ENCODE results near the gene SMAP2.
"Not testable (repeated sequence)": the region's sequence is repeated elsewhere in the genome, so short reads cannot be mapped to it uniquely, and the experiment has no call there.

Gene SMAP2

DNA sequence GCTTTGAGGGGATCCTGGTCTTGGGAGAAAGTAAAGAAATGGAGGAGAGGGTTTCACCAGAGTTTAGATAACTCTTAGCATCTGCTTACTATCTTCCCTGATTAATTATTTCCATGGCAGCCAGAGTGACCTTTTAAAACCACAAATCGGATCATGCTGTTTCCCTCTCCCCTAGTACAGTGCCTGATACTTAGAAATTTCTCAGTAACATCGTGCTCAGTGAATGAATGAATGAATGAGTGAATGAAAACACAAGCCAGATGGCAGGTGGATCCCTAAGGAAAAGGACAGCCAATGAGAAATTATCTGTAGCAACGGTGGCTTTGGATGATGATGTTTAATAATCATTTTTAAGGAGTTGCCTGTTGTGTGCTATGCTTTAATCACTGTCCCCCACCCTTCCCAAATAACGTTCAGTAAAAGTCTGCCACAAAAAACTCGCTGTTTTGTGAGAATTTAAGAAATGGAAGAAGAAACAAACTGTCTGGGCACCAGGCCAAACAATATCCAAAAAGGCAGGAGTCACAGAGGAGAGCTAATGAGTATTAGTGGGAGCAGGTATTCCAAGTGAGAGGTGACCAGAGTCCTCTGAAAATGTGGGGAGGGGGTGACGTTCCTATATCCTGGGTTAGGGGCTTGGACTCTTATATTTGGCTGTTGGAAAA is 737 bp upstream of the SMAP2 start:
- no peak for DNase-seq

GRCh38 chr1:40377512-40377911 is 4.0 kb downstream of the SMAP2 start:
- DNase-seq: no peak

- DNase-seq: no peak
Measured at GRCh38 chr1:40379785-40380452, 6.4 kb downstream of the SMAP2 start.

GRCh38 chr1:40380817-40381216 is 7.3 kb downstream of the SMAP2 start:
- no peak for DNase-seq

DNA sequence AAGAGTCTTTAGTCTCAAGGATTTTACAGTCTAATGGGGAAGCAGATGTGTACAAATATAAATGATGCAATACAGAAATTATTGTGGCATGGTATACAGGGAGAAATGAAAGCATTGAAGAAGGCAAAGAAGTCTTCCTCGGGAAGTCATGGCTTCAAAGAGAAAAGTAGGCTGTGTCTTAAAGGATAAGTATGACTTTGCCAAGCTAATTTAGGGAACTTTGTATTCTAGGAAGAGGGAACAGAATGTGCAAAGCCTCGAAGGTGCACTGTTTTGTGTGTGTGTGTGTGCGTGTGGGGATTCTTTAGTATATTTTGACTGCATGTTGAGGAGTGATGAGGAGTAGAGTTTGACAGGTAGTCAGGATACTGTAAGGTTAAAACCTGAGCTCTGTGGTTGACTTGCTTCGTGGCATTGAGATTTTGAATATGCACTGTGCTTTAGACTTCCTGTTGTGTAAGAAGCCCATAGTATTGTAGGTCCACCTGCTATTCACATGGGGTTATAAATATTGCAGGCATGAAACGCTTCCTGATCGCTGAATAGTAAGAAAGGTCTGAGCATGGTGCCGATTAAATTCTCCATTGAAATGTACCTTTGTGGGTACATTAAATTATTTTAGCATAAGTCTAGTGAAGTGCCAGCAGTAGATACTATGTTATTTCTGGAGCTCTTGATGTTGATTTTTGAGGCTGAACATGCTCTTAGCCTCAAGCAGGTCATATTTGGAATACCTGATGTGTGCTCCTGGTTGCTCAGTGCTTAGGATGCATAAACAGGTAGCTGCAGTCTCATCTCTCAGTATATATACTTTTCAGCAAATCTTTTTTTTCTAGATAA is 8.0 kb downstream of the SMAP2 start:
- DNase-seq: no peak

GRCh38 chr1:40382108-40382460 is 8.6 kb downstream of the SMAP2 start:
- no peak for DNase-seq

- DNase-seq: no peak
Measured at GRCh38 chr1:40382601-40383000, 9.1 kb downstream of the SMAP2 start.

GRCh38 chr1:40383095-40383487 is 9.6 kb downstream of the SMAP2 start:
- DNase-seq: no peak

DNA sequence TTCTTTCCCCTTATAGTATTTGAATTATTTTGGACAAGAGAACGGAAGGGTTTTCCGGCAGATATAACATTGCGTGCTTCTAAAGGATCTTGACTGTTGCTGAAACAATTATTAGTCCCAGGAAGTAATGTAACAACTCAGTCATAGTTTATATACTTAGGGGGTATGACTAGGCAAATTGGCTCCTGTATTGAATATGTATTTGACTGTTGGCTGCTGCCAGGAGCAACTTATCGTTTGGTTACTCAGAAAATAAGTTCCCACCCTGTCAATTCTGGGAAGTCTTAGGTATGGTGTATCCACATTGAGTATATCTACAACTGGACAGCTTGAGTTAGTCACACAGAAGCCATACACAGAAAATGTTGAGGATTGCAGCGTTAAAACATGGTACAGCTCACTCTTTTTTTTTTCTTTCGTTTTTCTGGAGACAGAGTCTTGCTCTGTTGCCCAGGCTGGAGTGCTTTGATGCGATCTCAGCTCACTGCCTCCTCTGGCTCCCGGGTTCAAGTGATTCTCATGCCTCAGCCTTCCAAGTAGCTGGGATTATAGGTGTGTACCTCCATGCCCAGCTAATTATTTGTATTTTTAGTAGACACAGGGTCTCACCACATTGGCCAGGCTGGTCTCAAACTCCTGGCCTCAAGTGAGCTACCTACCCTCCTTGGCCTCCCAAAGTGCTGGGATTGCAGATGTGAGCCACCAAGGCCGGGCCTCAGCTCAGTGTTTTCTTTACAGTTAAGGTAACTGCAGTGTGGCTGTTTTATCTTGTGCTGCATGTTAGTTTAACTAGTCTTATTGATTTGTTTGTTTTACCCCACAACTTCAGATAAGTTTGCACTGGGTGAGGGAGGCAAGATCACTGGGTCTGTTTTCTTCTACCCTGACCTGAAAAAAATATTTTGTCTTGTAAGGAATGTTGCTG is 10.2 kb downstream of the SMAP2 start:
- no peak for DNase-seq

DNA sequence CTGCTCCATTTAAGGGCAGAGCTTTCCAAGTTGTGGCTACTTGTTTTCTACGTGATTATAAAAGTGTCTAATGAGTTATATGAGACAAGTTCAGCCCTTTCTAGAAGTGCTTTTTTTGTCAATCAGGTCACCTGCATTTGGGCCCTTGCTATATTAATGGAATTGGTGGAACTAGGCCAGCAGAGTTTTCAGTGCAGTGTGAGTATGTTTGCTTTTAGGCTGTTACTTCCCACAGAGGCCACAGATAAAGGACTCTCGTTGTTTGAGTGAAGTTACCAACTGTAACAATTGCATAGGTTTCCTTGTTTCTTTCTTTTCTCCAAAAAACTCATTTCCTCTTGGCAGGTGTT is 10.9 kb downstream of the SMAP2 start:
- no peak for DNase-seq

DNA sequence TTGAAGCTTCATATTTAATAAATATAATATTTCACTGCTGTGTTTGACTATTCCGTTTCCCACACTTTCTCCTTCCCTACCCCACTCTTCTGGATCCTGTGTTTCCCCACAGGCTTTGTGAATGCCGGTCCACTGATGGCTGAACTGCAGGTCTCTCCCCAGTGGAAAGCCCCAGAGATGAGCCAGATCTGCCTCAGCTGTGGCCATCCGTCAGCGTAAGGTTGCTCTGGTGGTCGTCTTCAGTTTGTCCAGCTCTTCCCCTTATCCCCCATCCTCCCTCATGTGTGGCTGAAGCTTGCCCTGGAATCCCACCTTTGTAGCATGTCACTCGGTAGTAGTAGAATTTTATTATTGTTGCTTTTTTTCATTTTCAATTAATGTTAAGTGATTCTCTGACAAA is 11.4 kb downstream of the SMAP2 start:
- no peak for DNase-seq

- DNase-seq: no peak
Measured at GRCh38 chr1:40385437-40386358, 12.2 kb downstream of the SMAP2 start.

DNA sequence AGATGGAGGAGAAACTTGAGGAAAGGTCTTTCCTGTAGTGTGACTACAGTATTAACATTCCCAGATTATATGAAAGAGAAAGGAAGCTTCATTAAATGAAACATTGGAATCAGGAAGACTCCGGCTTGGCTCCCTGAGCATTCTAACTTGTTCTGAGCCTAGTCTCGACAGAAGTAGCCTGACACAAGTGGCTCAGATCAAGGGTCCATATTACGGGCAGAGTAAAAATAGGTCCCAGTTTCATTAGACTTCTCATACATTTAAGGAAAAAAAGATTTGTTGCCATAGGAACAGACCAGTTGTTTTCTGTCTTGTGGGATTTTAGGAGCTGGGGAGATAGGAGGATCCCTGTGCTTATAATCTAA is 12.8 kb downstream of the SMAP2 start:
- DNase-seq: no peak

DNA sequence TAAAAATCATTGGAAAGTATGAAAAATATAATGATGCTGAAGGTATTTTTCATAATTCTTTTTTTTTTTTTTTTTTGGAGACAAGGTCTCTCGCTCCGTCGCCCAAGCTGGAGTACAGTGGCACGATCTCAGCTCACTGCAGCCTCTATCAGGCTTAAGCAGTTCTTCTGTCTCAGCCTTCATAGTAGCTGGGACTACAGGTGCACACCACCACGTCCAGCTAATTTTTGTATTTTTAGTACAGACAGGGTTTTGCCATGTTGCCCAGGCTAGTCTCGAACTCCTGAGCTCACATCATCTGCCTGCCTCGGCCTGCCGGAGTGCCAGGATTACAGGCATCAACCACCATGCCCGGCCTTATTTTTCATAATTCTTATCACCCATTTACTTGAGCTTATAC is 13.3 kb downstream of the SMAP2 start:
- DNase-seq: no peak

- DNase-seq: not testable (repeated sequence)
Measured at GRCh38 chr1:40387381-40388306, 14.1 kb downstream of the SMAP2 start.

GRCh38 chr1:40388456-40389321 is 15.2 kb downstream of the SMAP2 start:
- DNase-seq: not testable (repeated sequence)

DNA sequence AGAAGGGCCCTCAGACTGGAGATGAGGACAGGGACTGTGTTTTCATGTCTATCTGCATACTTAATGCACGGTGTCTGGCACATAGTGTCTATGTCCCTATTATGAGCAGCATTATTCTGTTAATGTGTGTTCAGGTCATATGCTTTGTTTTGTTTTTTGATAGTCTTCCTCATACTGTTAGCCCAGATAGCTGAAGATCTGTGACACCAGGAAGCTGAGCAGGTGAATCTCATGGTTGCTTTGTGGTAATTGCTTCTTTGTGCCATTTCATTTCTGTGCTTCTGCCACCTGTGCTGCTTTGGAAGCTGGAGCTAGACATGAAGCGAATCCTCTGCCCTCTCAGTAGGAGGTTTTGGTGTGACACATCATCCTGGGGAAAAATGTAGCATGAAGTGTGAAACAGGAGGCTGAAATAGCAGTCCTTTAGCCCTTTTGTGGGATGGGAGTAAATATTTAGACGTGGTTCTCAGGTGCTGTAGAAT is 15.8 kb downstream of the SMAP2 start:
- DNase-seq: peak; percentile 78

GRCh38 chr1:40389871-40390560 is 16.5 kb downstream of the SMAP2 start:
- DNase-seq: no peak

- no peak for DNase-seq
Measured at GRCh38 chr1:40390857-40391256, 17.3 kb downstream of the SMAP2 start.
